ENCODE data around the gene FANCG. TPM values are rescaled to one million over a fixed set of nuclear protein-coding genes. Genes with fewer than 3 reads are reported as not detected.

FANCG gene
- total RNA-seq, 4 donors from 2014 or later = 1.8 to 29.1 (median 8.3) TPM

- intact Hi-C loops (cut with DNase I; ENCODE audit: low total_unique reads) = loop anchor here (10.0 kb wide), 1 partner anchor 704 kb away; the partner anchor contains the start of genes HINT2 and SPAG8
- Histone ChIP-seq H3K27ac (peak overlapping the region; percentile 85 to 89), H3K27me3 (no peaks in the 10 kb centered on the region), H3K9me3 (no peaks in the 10 kb centered on the region), H3K4me1 (peaks cover 0 to 10% of the 10 kb centered on the region in 2 donors), H3K36me3 (no peaks in the 10 kb centered on the region), H3K4me3 (peak overlapping the region in 1 of 2 donors; percentile 61)
- no peak for DNase-seq
- TF ChIP-seq POLR2A (IDR thresholded peaks at IDR 0.05) (no peak), CTCF (IDR thresholded peaks at IDR 0.05) (no peak)
These were observed 30.6 kb upstream of the FANCG start for GRCh38 chr9:35110327-35110761.

- intact Hi-C loops (cut with DNase I; ENCODE audit: low total_unique reads) = no loop called here
- H3K27ac ChIP-seq = no peak overlapping the region
- H3K9me3 ChIP-seq = no peaks in the 10 kb centered on the region
- no peak for DNase-seq
- no peak for TF ChIP-seq POLR2A (IDR thresholded peaks at IDR 0.05)
- TF ChIP-seq CTCF (IDR thresholded peaks at IDR 0.05) = no peak
- no peaks in the 10 kb centered on the region for H3K27me3 ChIP-seq
- H3K36me3 ChIP-seq = no peaks in the 10 kb centered on the region
- H3K4me3 ChIP-seq = no peak overlapping the region
- H3K4me1 ChIP-seq = peaks cover 0 to 10% of the 10 kb centered on the region in 2 donors
These were observed 29.3 kb upstream of the FANCG start for GRCh38 chr9:35108946-35109575.

- no peak overlapping the region for H3K27ac ChIP-seq
- no peak for TF ChIP-seq POLR2A (IDR thresholded peaks at IDR 0.05)
- TF ChIP-seq CTCF (IDR thresholded peaks at IDR 0.05) = no peak
- intact Hi-C loops (cut with DNase I; ENCODE audit: low total_unique reads) = no loop called here
- H3K4me3 ChIP-seq = no peak overlapping the region
- no peaks in the 10 kb centered on the region for H3K36me3 ChIP-seq
- no peaks in the 10 kb centered on the region for H3K27me3 ChIP-seq
- DNase-seq = no peak
- peaks cover 0 to 10% of the 10 kb centered on the region in 2 donors for H3K4me1 ChIP-seq
- H3K9me3 ChIP-seq = no peaks in the 10 kb centered on the region
These were observed 28.7 kb upstream of the FANCG start for GRCh38 chr9:35108461-35108860.

GRCh38 chr9:35107297-35108290 is 27.9 kb upstream of the FANCG start:
- no peak for DNase-seq
- no peak for TF ChIP-seq POLR2A (IDR thresholded peaks at IDR 0.05)
- no peak for TF ChIP-seq CTCF (IDR thresholded peaks at IDR 0.05)
- Histone ChIP-seq H3K27ac (no peak overlapping the region), H3K4me3 (no peak overlapping the region), H3K36me3 (no peaks in the 10 kb centered on the region), H3K4me1 (peaks cover 0 to 10% of the 10 kb centered on the region in 2 donors), H3K9me3 (no peaks in the 10 kb centered on the region), H3K27me3 (no peaks in the 10 kb centered on the region)
- intact Hi-C loops (cut with DNase I; ENCODE audit: low total_unique reads) = no loop called here

GRCh38 chr9:35106343-35106730 is 26.6 kb upstream of the FANCG start:
- H3K27me3 ChIP-seq = no peaks in the 10 kb centered on the region
- intact Hi-C loops (cut with DNase I; ENCODE audit: low total_unique reads) = no loop called here
- H3K9me3 ChIP-seq = no peaks in the 10 kb centered on the region
- TF ChIP-seq CTCF (IDR thresholded peaks at IDR 0.05) (no peak), POLR2A (IDR thresholded peaks at IDR 0.05) (no peak)
- no peak overlapping the region for H3K4me3 ChIP-seq
- no peak overlapping the region for H3K27ac ChIP-seq
- H3K4me1 ChIP-seq = peaks cover 0 to 10% of the 10 kb centered on the region in 2 donors
- DNase-seq = no peak
- no peaks in the 10 kb centered on the region for H3K36me3 ChIP-seq

All from uterus (tissue), 4 donors.